ENCODE results near the gene RBM39. TPM values are rescaled to one million over a fixed set of nuclear protein-coding genes. Genes with fewer than 3 reads are reported as not detected.
A peak's percentile ranks its signal among the peaks of the same experiment; 100 is the strongest.

Gene RBM39
- total and polyA plus RNA-seq, 7 donors, result 93.0 to 171 (median 136) TPM

DNA sequence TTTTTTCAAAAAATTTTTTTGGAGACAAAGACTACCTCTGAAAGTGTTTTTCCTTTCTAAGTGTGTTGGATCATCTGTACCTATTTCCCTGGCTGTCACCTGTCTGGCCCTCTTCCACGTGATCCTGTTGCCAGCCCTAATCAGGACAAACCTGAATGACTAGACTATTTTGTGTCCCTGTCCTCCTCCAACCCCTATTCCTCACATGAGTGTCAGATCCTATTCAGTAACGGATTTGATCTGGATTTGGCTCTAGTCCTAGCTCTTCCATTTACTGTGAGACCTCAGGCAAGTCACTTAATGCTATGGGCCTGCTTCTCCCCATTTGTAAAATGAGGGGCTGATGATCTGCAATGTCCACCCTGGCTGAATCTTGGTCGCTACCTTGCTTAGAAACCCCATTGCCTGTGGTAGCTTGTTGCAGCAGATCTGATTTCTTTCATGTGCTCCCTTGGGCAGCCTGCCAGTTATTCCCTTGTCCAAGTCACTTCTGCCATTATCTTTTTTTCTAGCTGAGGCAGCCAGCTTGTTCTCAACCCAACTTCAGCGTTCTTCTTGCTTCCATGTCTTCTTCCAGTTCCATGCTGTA is 34.5 kb upstream of the RBM39 start:
- peak; percentile 23 to 51 (median 28) for ATAC-seq
- H3K27me3 ChIP-seq (ENCODE audit: insufficient read depth in 3 of 3, low read length in 2 of 3), result no peaks in the 10 kb centered on the region
- DNase-seq, result peak; percentile 64 to 75
- H3K4me1 ChIP-seq, result peaks cover 38% of the 10 kb centered on the region
- H3K36me3 ChIP-seq (ENCODE audit: insufficient read depth in 1 of 2, low read depth in 1 of 2), result peaks cover 2 to 24% of the 10 kb centered on the region in 2 donors
- WGBS, 3 donors, result 21 to 43% (median 24%) methylated on average over 4 of the region's 4 CpGs
- peak overlapping the region; percentile 79 for H3K27ac ChIP-seq
- H3K9me3 ChIP-seq, result no peaks in the 10 kb centered on the region
- TF ChIP-seq, protein P1, sequence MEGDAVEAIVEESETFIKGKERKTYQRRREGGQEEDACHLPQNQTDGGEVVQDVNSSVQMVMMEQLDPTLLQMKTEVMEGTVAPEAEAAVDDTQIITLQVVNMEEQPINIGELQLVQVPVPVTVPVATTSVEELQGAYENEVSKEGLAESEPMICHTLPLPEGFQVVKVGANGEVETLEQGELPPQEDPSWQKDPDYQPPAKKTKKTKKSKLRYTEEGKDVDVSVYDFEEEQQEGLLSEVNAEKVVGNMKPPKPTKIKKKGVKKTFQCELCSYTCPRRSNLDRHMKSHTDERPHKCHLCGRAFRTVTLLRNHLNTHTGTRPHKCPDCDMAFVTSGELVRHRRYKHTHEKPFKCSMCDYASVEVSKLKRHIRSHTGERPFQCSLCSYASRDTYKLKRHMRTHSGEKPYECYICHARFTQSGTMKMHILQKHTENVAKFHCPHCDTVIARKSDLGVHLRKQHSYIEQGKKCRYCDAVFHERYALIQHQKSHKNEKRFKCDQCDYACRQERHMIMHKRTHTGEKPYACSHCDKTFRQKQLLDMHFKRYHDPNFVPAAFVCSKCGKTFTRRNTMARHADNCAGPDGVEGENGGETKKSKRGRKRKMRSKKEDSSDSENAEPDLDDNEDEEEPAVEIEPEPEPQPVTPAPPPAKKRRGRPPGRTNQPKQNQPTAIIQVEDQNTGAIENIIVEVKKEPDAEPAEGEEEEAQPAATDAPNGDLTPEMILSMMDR (IDR thresholded peaks at IDR 0.05), result no peak
- intact Hi-C loops (cut with DNase I), result no loop called here
- H3K4me3 ChIP-seq, result peak overlapping the region; percentile 39

DNA sequence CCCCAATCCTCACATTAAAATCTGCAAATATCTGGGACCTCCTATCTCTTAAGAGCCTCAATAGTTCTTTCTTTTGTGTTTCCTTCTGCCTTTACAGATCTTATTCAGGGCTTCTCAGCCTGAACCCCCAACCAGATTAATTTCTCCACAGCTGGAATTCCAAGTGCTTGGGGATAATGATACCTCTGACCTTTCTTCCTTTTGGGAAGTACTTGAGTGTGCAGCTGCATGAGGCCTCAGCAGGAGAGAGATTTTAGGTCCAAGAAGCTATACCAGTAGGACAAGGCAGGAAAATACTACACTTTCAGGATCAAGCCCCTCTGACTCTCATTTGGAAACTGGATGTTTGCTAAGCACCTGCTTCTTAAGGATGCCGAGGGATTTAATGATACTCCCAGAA is 32.3 kb upstream of the RBM39 start:
- DNase-seq (no peak), ATAC-seq (no peak)
- Histone ChIP-seq H3K27me3 (ENCODE audit: insufficient read depth in 3 of 3, low read length in 2 of 3) (no peaks in the 10 kb centered on the region), H3K4me1 (peaks cover 53% of the 10 kb centered on the region), H3K27ac (peak overlapping the region; percentile 96), H3K4me3 (no peak overlapping the region), H3K36me3 (ENCODE audit: insufficient read depth in 1 of 2, low read depth in 1 of 2) (peaks cover 2 to 15% of the 10 kb centered on the region in 2 donors), H3K9me3 (no peaks in the 10 kb centered on the region)
- intact Hi-C loops (cut with DNase I), result loop anchor here in 1 of 2 donors (5.0 kb wide), 1 partner anchor 53 kb away; no protein-coding TSS in a partner anchor
- TF ChIP-seq, protein P1 (IDR thresholded peaks at IDR 0.05), result no peak
- 46 to 54% (median 50%) methylated on average over 1 of the region's 1 CpG for WGBS, 3 donors

DNA sequence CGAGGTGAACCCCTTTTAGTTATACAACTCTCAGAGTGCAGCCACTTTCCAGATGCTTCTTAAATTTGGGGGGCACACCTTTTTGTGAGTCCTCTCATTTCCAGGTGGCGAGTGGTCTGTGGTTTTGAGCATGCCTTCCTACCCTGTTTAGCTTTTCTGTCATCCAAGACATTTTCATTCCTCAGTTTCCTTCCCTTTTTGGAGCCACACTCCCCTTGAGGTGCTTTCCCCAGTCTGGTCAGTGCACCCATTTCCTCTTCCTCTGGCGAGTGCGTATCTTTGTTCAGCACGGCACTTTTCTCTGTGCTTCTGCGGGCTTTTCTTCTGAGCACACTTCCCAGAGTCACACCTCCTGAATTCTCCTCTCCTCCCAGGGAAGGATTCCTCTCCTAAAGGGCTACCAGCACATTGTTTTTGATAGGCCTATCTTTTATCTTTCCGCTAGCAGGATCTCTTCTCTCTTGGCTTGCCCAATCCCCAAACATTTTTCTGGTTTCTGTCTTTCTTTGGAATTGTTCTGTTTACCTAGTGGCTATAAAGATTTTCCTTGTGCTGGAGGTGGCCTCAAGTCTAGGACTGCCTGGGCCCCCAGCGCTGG is 31.2 kb upstream of the RBM39 start:
- H3K36me3 ChIP-seq (ENCODE audit: insufficient read depth in 1 of 2, low read depth in 1 of 2), result peaks cover 0 to 11% of the 10 kb centered on the region in 2 donors
- H3K4me1 ChIP-seq, result peaks cover 63% of the 10 kb centered on the region
- TF ChIP-seq, protein P1 (IDR thresholded peaks at IDR 0.05), result no peak
- WGBS, 3 donors, result 58 to 68% (median 63%) methylated on average over 8 of the region's 8 CpGs
- H3K9me3 ChIP-seq, result no peaks in the 10 kb centered on the region
- ATAC-seq, result no peak
- intact Hi-C loops (cut with DNase I), result loop anchor here in 1 of 2 donors (5.0 kb wide), 1 partner anchor 54 kb away; no protein-coding TSS in a partner anchor
- peak overlapping the region; percentile 96 for H3K27ac ChIP-seq
- DNase-seq, result no peak
- peak overlapping the region; percentile 90 for H3K4me3 ChIP-seq
- no peaks in the 10 kb centered on the region for H3K27me3 ChIP-seq (ENCODE audit: insufficient read depth in 3 of 3, low read length in 2 of 3)

DNA sequence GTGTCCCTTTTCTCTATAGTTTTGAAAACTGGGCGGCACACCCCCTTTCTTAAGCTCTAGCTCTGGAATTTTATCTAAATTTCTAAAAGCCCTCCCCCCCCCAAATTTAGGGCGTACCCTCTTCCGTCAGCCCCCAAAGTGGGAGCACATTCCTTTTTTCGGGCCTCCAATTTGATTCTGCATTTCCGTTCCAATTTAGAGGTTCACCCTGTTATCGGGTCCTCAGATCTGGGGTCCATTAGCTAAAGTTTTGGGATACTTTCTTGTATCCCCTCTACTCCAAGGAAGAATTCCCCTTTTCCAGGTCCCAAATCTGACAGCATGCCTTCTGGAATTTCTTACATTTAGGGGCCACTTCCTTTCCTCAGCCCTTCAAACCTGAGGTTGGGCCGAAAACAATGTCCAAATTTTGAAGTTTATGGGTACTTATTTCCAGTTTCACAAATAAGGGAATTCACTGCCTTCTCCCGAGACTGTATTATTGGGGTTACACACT is 30.6 kb upstream of the RBM39 start:
- intact Hi-C loops (cut with DNase I), result loop anchor here in 1 of 2 donors (5.0 kb wide), 1 partner anchor 55 kb away; no protein-coding TSS in a partner anchor
- Histone ChIP-seq H3K9me3 (no peaks in the 10 kb centered on the region), H3K36me3 (ENCODE audit: insufficient read depth in 1 of 2, low read depth in 1 of 2) (peaks cover 0 to 11% of the 10 kb centered on the region in 2 donors), H3K4me3 (peak overlapping the region; percentile 90), H3K4me1 (peaks cover 63% of the 10 kb centered on the region), H3K27me3 (ENCODE audit: insufficient read depth in 3 of 3, low read length in 2 of 3) (no peaks in the 10 kb centered on the region), H3K27ac (peak overlapping the region; percentile 96)
- DNase-seq (no peak), ATAC-seq (no peak)
- WGBS, 3 donors, result 10 to 19% (median 16%) methylated on average over 8 of the region's 8 CpGs
- TF ChIP-seq, protein P1 (IDR thresholded peaks at IDR 0.05), result no peak
